Uterus (tissue), 2 donors: ENCODE measurements around the gene SLC25A31.

Experiments
- POLR2A ChIP-seq, 2 donors: fragments of 450-650 bp; IDR thresholded peaks; one replicate each; pipeline ENCODE4 v1.6.1; 2016; ENCODE audit warnings: antibody characterized with exemption in 2 of 2, mild to moderate bottlenecking in 1 of 2, moderate library complexity in 1 of 2
- TF ChIP-seq, protein P1 (sequence below), 4 experiments: fragments of 200-600 bp in 2 of 4; fragments of 450-650 bp in 2 of 4; sonication (generic) in 2 of 4; IDR thresholded peaks; one replicate each; pipeline ENCODE4 v1.5.1; 2016 to 2019; ENCODE audit warnings: antibody characterized with exemption in 4 of 4, mild to moderate bottlenecking in 2 of 4, moderate library complexity in 1 of 4

DNA sequence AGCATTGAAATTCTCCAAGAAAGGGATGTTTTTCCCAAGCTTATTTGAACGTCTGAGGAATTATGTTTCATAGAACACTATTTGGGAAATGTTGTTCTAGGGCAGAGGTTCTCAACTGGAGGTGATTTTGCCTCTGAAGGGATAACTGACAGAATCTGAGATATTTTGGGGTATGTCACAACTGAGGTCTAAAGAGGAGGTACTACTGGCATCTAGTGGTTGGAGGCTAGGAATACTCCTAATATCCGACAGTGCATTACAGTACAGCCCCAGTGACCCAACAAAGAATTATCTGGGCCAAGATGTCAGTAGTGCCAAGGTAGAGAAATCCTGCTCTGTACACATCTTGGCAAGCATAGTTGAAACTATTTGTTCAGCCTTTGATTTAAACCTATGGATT is 58.3 kb downstream of the SLC25A31 start:
- TF ChIP-seq, protein P1, sequence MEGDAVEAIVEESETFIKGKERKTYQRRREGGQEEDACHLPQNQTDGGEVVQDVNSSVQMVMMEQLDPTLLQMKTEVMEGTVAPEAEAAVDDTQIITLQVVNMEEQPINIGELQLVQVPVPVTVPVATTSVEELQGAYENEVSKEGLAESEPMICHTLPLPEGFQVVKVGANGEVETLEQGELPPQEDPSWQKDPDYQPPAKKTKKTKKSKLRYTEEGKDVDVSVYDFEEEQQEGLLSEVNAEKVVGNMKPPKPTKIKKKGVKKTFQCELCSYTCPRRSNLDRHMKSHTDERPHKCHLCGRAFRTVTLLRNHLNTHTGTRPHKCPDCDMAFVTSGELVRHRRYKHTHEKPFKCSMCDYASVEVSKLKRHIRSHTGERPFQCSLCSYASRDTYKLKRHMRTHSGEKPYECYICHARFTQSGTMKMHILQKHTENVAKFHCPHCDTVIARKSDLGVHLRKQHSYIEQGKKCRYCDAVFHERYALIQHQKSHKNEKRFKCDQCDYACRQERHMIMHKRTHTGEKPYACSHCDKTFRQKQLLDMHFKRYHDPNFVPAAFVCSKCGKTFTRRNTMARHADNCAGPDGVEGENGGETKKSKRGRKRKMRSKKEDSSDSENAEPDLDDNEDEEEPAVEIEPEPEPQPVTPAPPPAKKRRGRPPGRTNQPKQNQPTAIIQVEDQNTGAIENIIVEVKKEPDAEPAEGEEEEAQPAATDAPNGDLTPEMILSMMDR (IDR thresholded peaks at IDR 0.05) = peak in 1 of 4 experiments; percentile 3
- no peak for TF ChIP-seq POLR2A (IDR thresholded peaks at IDR 0.05)
